Measurements from ENCODE around the gene TUBGCP2.

TUBGCP2 gene

GRCh38 chr10:133278577-133279265, 30.0 kb downstream of the TUBGCP2 start:
- DNase-seq (ENCODE audit: low spot score) = peak; percentile 98

- DNase-seq (ENCODE audit: low spot score) = peak; percentile 72
These were observed 30.6 kb downstream of the TUBGCP2 start for GRCh38 chr10:133277993-133278576.

GRCh38 chr10:133277277-133277992, 31.2 kb downstream of the TUBGCP2 start:
- DNase-seq (ENCODE audit: low spot score) = no peak

- DNase-seq (ENCODE audit: low spot score) = no peak
These were observed 32.1 kb downstream of the TUBGCP2 start, which contains the start of gene ADAM8 for GRCh38 chr10:133276435-133277201. Gene ADAM8 (minus strand): TSS chr10:133276868. CDS start chr10:133276817, 51 bp downstream.

GRCh38 chr10:133276100-133276434, 32.6 kb downstream of the TUBGCP2 start:
- DNase-seq (ENCODE audit: low spot score) = no peak

GRCh38 chr10:133275684-133276092, 33.0 kb downstream of the TUBGCP2 start:
- DNase-seq (ENCODE audit: low spot score) = no peak

GRCh38 chr10:133274751-133275683, 33.7 kb downstream of the TUBGCP2 start:
- DNase-seq (ENCODE audit: low spot score) = no peak

- DNase-seq (ENCODE audit: low spot score) = no peak
These were observed 35.0 kb downstream of the TUBGCP2 start for GRCh38 chr10:133273534-133274143.

GRCh38 chr10:133272964-133273420, 35.7 kb downstream of the TUBGCP2 start:
- DNase-seq (ENCODE audit: low spot score) = no peak

- DNase-seq (ENCODE audit: low spot score) = no peak
These were observed 36.2 kb downstream of the TUBGCP2 start for GRCh38 chr10:133272301-133272963.

GRCh38 chr10:133271521-133272300, 37.0 kb downstream of the TUBGCP2 start:
- DNase-seq (ENCODE audit: low spot score) = no peak

- DNase-seq (ENCODE audit: low spot score) = no peak
These were observed 37.8 kb downstream of the TUBGCP2 start for GRCh38 chr10:133270773-133271297.

GRCh38 chr10:133270204-133270603, 38.5 kb downstream of the TUBGCP2 start:
- DNase-seq (ENCODE audit: low spot score) = no peak

- no peak for DNase-seq (ENCODE audit: low spot score)
These were observed 39.3 kb downstream of the TUBGCP2 start for GRCh38 chr10:133269367-133269766.

- DNase-seq (ENCODE audit: low spot score) = no peak
These were observed 40.1 kb downstream of the TUBGCP2 start for GRCh38 chr10:133268532-133268931.

- no peak for DNase-seq (ENCODE audit: low spot score)
These were observed 40.8 kb downstream of the TUBGCP2 start for GRCh38 chr10:133267829-133268228.

GRCh38 chr10:133267293-133267692, 41.4 kb downstream of the TUBGCP2 start:
- DNase-seq (ENCODE audit: low spot score) = no peak

GRCh38 chr10:133266056-133266795, 42.4 kb downstream of the TUBGCP2 start:
- no peak for DNase-seq (ENCODE audit: low spot score)

All from HuH-7 (cell line).